H9 (cell line): ENCODE results near the gene SRRD. TPM values are rescaled to one million over a fixed set of nuclear protein-coding genes. Genes with fewer than 3 reads are reported as not detected.

Experiments used
- DNase-seq: peaks from one replicate; pipeline ENCODE4 v3.0.0-alpha.2; 2017
- H2AFZ ChIP-seq: one replicate; pipeline ENCODE4 v1.6.1; 2013; ENCODE audit warnings: mild to moderate bottlenecking, low read length, control low read depth, moderate library complexity
- H2AK5ac ChIP-seq: 2 replicates; pipeline ENCODE4 v1.6.1; 2013; ENCODE audit warnings: low read length, control low read depth, mixed read lengths; ENCODE audit not compliant: insufficient read length
- H2BK120ac ChIP-seq: one replicate; pipeline ENCODE4 v1.6.1; 2013; ENCODE audit warnings: low read depth, mild to moderate bottlenecking, low read length, control low read depth, inconsistent platforms; ENCODE audit not compliant: poor library complexity, severe bottlenecking
- H2BK12ac ChIP-seq: 2 replicates; pipeline ENCODE4 v1.6.1; 2013; ENCODE audit warnings: low read length, control low read depth, mixed read lengths, low read depth; ENCODE audit not compliant: insufficient read length
- H2BK15ac ChIP-seq: 2 replicates; pipeline ENCODE4 v1.6.1; 2013; ENCODE audit warnings: low read depth, low read length, control low read depth
- H2BK20ac ChIP-seq: one replicate; pipeline ENCODE4 v1.6.1; 2013; ENCODE audit warnings: low read depth, mild to moderate bottlenecking, low read length, control low read depth, inconsistent platforms; ENCODE audit not compliant: poor library complexity, severe bottlenecking
- H2BK5ac ChIP-seq: 2 replicates; pipeline ENCODE4 v1.6.1; 2013; ENCODE audit warnings: low read length, control low read depth, mixed read lengths; ENCODE audit not compliant: insufficient read length
- H3K14ac ChIP-seq: 2 replicates; pipeline ENCODE4 v1.6.1; 2013; ENCODE audit warnings: low read length, control low read depth; ENCODE audit not compliant: insufficient read depth
- H3K18ac ChIP-seq: 2 replicates; pipeline ENCODE4 v1.6.1; 2013; ENCODE audit warnings: low read depth, mild to moderate bottlenecking, mixed read lengths, low read length, control low read depth; ENCODE audit not compliant: insufficient read length
- H3K23ac ChIP-seq: 2 replicates; pipeline ENCODE4 v1.6.1; 2013; ENCODE audit warnings: low read length, control low read depth, mixed read lengths, low read depth; ENCODE audit not compliant: insufficient read length
- H3K23me2 ChIP-seq: 2 replicates; pipeline ENCODE4 v1.6.1; 2013; ENCODE audit warnings: low read depth, mild to moderate bottlenecking, mixed read lengths, low read length, control low read depth; ENCODE audit not compliant: insufficient read length, poor library complexity, severe bottlenecking
- H3K27ac ChIP-seq: 2 replicates; pipeline ENCODE4 v1.5.1; 2013; ENCODE audit warnings: low read length, control low read depth, mixed read lengths, low read depth; ENCODE audit not compliant: insufficient read length
- H3K27me3 ChIP-seq: 2 replicates; pipeline ENCODE4 v1.6.1; 2013; ENCODE audit warnings: low read length, control low read depth, inconsistent platforms; ENCODE audit not compliant: insufficient read depth
- H3K4ac ChIP-seq: 2 replicates; pipeline ENCODE4 v1.6.1; 2013; ENCODE audit warnings: low read depth, mild to moderate bottlenecking, control low read depth, inconsistent platforms, low read length, moderate library complexity
- H3K4me1 ChIP-seq: 2 replicates; pipeline ENCODE4 v1.6.1; 2013; ENCODE audit warnings: low read length, control low read depth, inconsistent platforms; ENCODE audit not compliant: insufficient read depth
- H3K4me2 ChIP-seq: 2 replicates; pipeline ENCODE4 v1.6.1; 2013; ENCODE audit warnings: low read length, control low read depth, mixed read lengths; ENCODE audit not compliant: insufficient read length, insufficient read depth
- H3K56ac ChIP-seq: 2 replicates; pipeline ENCODE4 v1.6.1; 2013; ENCODE audit warnings: low read depth, mild to moderate bottlenecking, mixed read lengths, low read length, control low read depth; ENCODE audit not compliant: insufficient read length
- H3K79me1 ChIP-seq: 2 replicates; pipeline ENCODE4 v1.6.1; 2013; ENCODE audit warnings: low read depth, mild to moderate bottlenecking, moderate library complexity, low read length, control low read depth, inconsistent platforms; ENCODE audit not compliant: insufficient read depth, poor library complexity, severe bottlenecking
- H3K79me2 ChIP-seq: 2 replicates; pipeline ENCODE4 v1.6.1; 2013; ENCODE audit warnings: low read length, control low read depth, inconsistent platforms; ENCODE audit not compliant: insufficient read depth
- H3K9ac ChIP-seq: 2 replicates; pipeline ENCODE4 v1.6.1; 2013; ENCODE audit warnings: low read length, control low read depth, mixed read lengths; ENCODE audit not compliant: insufficient read length; ENCODE audit errors: extremely low read depth
- H3K9me3 ChIP-seq: one replicate; pipeline ENCODE4 v1.6.1; 2013; ENCODE audit warnings: low read depth, low read length, inconsistent platforms; ENCODE audit not compliant: control insufficient read depth
- H3T11ph ChIP-seq: one replicate; pipeline ENCODE4 v1.6.1; 2013; ENCODE audit warnings: mild to moderate bottlenecking, low read length, control low read depth, inconsistent platforms
- H4K20me1 ChIP-seq: one replicate; pipeline ENCODE4 v1.6.1; 2013; ENCODE audit not compliant: control insufficient read depth, insufficient read length, insufficient read depth
- H4K5ac ChIP-seq: 2 replicates; pipeline ENCODE4 v1.6.1; 2013; ENCODE audit warnings: low read depth, mild to moderate bottlenecking, mixed read lengths, low read length, control low read depth; ENCODE audit not compliant: insufficient read length
- H4K8ac ChIP-seq: replicated peaks from 2 replicates; pipeline ENCODE4 v1.6.1; 2013; ENCODE audit warnings: low read length, control low read depth, mixed read lengths, low read depth; ENCODE audit not compliant: insufficient read length
- H4K91ac ChIP-seq: 2 replicates; pipeline ENCODE4 v1.6.1; 2013; ENCODE audit warnings: low read depth, mild to moderate bottlenecking, moderate library complexity, mixed read lengths, low read length, control low read depth; ENCODE audit not compliant: insufficient read length
- H3K27ac Mint-ChIP-seq, 3 experiments: 2 replicates in 2 of 3; 3 replicates in 1 of 3; pipeline ENCODE4 v1.8.0; 2020 to 2021; ENCODE audit warnings: mixed read lengths in 3 of 3, mild to moderate bottlenecking in 1 of 3, moderate library complexity in 1 of 3
- H3K27me3 Mint-ChIP-seq: 2 replicates; pipeline ENCODE4 v1.8.0; 2021; ENCODE audit warnings: low read depth, mild to moderate bottlenecking, moderate library complexity, mixed read lengths
- H3K36me3 Mint-ChIP-seq, 3 experiments: 2 replicates in 2 of 3; 3 replicates in 1 of 3; pipeline ENCODE4 v1.8.0; 2020 to 2021; ENCODE audit warnings: low read depth in 3 of 3, mixed read lengths in 3 of 3; ENCODE audit not compliant: insufficient read depth in 1 of 3
- H3K4me1 Mint-ChIP-seq, 2 experiments: 2 replicates each; pipeline ENCODE4 v1.8.0; 2020; ENCODE audit warnings: mixed read lengths in 2 of 2
- H3K4me3 Mint-ChIP-seq, 2 experiments: 2 replicates in 1 of 2; 3 replicates in 1 of 2; pipeline ENCODE4 v1.8.0; 2020 to 2021; ENCODE audit warnings: mild to moderate bottlenecking in 2 of 2, mixed read lengths in 2 of 2, moderate library complexity in 1 of 2
- H3K9me3 Mint-ChIP-seq, 2 experiments: 2 replicates in 1 of 2; 3 replicates in 1 of 2; pipeline ENCODE4 v1.8.0; 2020; ENCODE audit warnings: mild to moderate bottlenecking in 2 of 2, mixed read lengths in 2 of 2, moderate library complexity in 1 of 2
- CTCF ChIP-seq: fragments of 200-600 bp; sonication (generic); conservative IDR thresholded peaks from 3 replicates; pipeline ENCODE4 v1.8.0; 2021; ENCODE audit warnings: antibody characterized with exemption, mild to moderate bottlenecking
- WGBS: extraction: QIAGEN DNeasy Blood & Tissue Kit; methylation state at CpG from one replicate; pipeline ENCODE4 v1.1.7; 2013; ENCODE audit warnings: missing lambda C conversion rate, low lambda C conversion rate, mixed read lengths; ENCODE audit not compliant: insufficient read length; ENCODE audit errors: extremely low coverage; 5-methylcytosine and 5-hydroxymethylcytosine counted together
- total RNA-seq: library from RNA; stranded (reverse); gene quantifications from 2 replicates; pipeline ENCODE4 v1.2.1, GENCODE V29; 2021

The SRRD gene
- total RNA-seq, 1 experiment from 2014 or later, result 36.0 TPM

GRCh38 chr22:26499188-26499703, 15.6 kb downstream of the SRRD start:
- Histone ChIP-seq H4K20me1 (no peaks in the 10 kb centered on the region), H3K23ac (no peak overlapping the region), H4K8ac (no peak overlapping the region), H2BK120ac (no peak overlapping the region), H3K4me2 (no peak overlapping the region), H3K14ac (no peak overlapping the region), H2AK5ac (no peak overlapping the region), H2BK15ac (no peak overlapping the region), H3K79me2 (peaks cover 2% of the 10 kb centered on the region; the same call in 1 of the 2 replicates), H2BK5ac (no peak overlapping the region), H2BK20ac (no peak overlapping the region), H4K5ac (no peak overlapping the region), H3K79me1 (no peaks in the 10 kb centered on the region), H3K4ac (no peak overlapping the region), H3K27ac (no peak overlapping the region), H3K27me3 (no peaks in the 10 kb centered on the region), H4K91ac (no peak overlapping the region), H3K9me3 (no peaks in the 10 kb centered on the region), H3K4me1 (0 out of 2 replicates have a peak, but pooled peaks cover 4% of the 10 kb centered on the region), H3T11ph (no peak overlapping the region), H3K9ac (no peak overlapping the region), H3K23me2 (no peaks in the 10 kb centered on the region), H2BK12ac (no peak overlapping the region), H3K18ac (no peak overlapping the region), H2AFZ (no peak overlapping the region), H3K56ac (no peak overlapping the region)
- Mint-ChIP-seq H3K9me3 (no peaks in the 10 kb centered on the region; a peak in 1 of 5 replicates), H3K4me3 (no peak overlapping the region), H3K27me3 (no peaks in the 10 kb centered on the region), H3K36me3 (peaks cover 57 to 89% (median 81%) of the 10 kb centered on the region in 3 experiments), H3K4me1 (peaks cover 7 to 9% of the 10 kb centered on the region in 2 experiments), H3K27ac (no peak overlapping the region; a peak in 1 of 7 replicates)
- WGBS, result no CpG with 5 or more reads among the region's 25 CpGs
- TF ChIP-seq CTCF, result no peak
- DNase-seq, result no peak
